Ramos (cell line): ENCODE results near the gene OR7D2.

Experiments
- in situ Hi-C: fragments of 300-500 bp; cut with MboI; formaldehyde crosslinking; loops from one replicate; pipeline ENCODE4 v1.14.3; 2022; ENCODE audit warnings: low sequenced_read_pairs; ENCODE audit not compliant: unreplicated experiment

Gene OR7D2

GRCh38 chr19:9178901-9179300, at the start of gene OR7D2:
Gene OR7D2, plus strand, starts transcription at chr19:9178979. Its CDS starts 6,803 bp downstream, at chr19:9185782.
- in situ Hi-C loops: no loop called here

GRCh38 chr19:9130965-9131364, 47.8 kb upstream of the OR7D2 start:
- in situ Hi-C loops: no loop called here

- in situ Hi-C loops: no loop called here
These were observed 46.4 kb upstream of the OR7D2 start for GRCh38 chr19:9132422-9132821.

GRCh38 chr19:9139609-9140158, 39.1 kb upstream of the OR7D2 start:
- in situ Hi-C loops: no loop called here

GRCh38 chr19:9140159-9140874, 38.5 kb upstream of the OR7D2 start, which contains the start of gene ZNF317:
Gene ZNF317, plus strand, starts transcription at chr19:9140397. Its CDS starts 15,620 bp downstream, at chr19:9156017.
- in situ Hi-C loops: no loop called here

- in situ Hi-C loops: no loop called here
These were observed 33.9 kb upstream of the OR7D2 start for GRCh38 chr19:9144920-9145319.

- in situ Hi-C loops: no loop called here
These were observed 31.9 kb upstream of the OR7D2 start for GRCh38 chr19:9146882-9147281.

- in situ Hi-C loops: no loop called here
These were observed 30.1 kb upstream of the OR7D2 start for GRCh38 chr19:9148697-9149096.

- in situ Hi-C loops: no loop called here
These were observed 28.8 kb upstream of the OR7D2 start for GRCh38 chr19:9149997-9150396.

GRCh38 chr19:9150650-9151049, 28.1 kb upstream of the OR7D2 start:
- in situ Hi-C loops: no loop called here

GRCh38 chr19:9151367-9151766, 27.4 kb upstream of the OR7D2 start:
- in situ Hi-C loops: no loop called here

GRCh38 chr19:9155591-9155990, 23.2 kb upstream of the OR7D2 start:
- in situ Hi-C loops: no loop called here

GRCh38 chr19:9156304-9156703, 22.5 kb upstream of the OR7D2 start:
- in situ Hi-C loops: no loop called here

GRCh38 chr19:9159891-9160290, 18.9 kb upstream of the OR7D2 start:
- in situ Hi-C loops: no loop called here

- in situ Hi-C loops: no loop called here
These were observed 17.4 kb upstream of the OR7D2 start for GRCh38 chr19:9161427-9161826.

- in situ Hi-C loops: no loop called here
These were observed 13.5 kb upstream of the OR7D2 start for GRCh38 chr19:9165261-9165660.

GRCh38 chr19:9166846-9167245, 11.9 kb upstream of the OR7D2 start:
- in situ Hi-C loops: no loop called here

- in situ Hi-C loops: no loop called here
These were observed 7.3 kb upstream of the OR7D2 start for GRCh38 chr19:9171393-9171991.

- in situ Hi-C loops: no loop called here
These were observed 3.5 kb upstream of the OR7D2 start for GRCh38 chr19:9175326-9175725.

GRCh38 chr19:9183000-9183399, 4.2 kb downstream of the OR7D2 start:
- in situ Hi-C loops: no loop called here

- in situ Hi-C loops: no loop called here
These were observed 8.4 kb downstream of the OR7D2 start for GRCh38 chr19:9187191-9187590.

GRCh38 chr19:9189535-9189934, 10.8 kb downstream of the OR7D2 start:
- in situ Hi-C loops: no loop called here
